ENCODE data around the gene TEX36. TPM values are rescaled to one million over a fixed set of nuclear protein-coding genes. Genes with fewer than 3 reads are reported as not detected.

The TEX36 gene
- total RNA-seq, 2 donors from 2014 or later = not detected

DNA sequence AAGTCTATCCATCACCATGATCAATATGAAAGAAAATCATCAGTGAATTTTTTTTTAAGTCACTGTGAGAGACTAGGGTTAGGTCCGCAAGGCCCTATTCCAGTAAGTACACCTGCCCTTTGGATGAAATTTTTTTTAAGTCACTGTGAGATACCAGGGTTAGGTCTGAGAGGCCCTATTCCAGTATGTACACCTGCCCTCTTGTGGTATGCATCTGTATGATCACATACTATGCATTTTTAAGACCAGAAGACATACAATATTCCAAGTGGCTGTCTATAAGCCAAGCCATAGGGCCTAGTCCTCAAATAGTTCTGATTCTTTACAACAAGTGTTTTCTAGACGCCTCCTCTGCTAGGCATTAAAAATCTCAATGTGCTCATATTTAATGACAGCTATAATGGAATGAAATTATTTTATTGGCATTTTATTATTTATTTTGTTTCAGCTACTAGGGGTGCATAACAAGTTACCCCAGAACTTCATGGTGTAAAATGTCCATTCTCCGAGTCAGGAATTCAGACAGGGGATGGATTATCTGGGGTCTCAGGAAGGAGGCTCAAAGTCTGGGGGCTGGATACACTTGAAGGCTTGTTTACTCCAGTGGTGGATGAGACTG is 53.1 kb downstream of the TEX36 start:
- WGBS = 96% methylated on average over 3 of the region's 3 CpGs
- Histone ChIP-seq H3K4me3 (no peak overlapping the region), H3K9me3 (no peaks in the 10 kb centered on the region), H3K27ac (no peak overlapping the region), H3K4me1 (replicated peaks) (no peaks in the 10 kb centered on the region), H3K36me3 (no peaks in the 10 kb centered on the region), H3K27me3 (replicated peaks; ENCODE audit: insufficient read depth) (no peaks in the 10 kb centered on the region)
- intact Hi-C loops (cut with DNase I) = loop anchor here (5.0 to 10.0 kb wide), 3 partner anchors 57 to 585 kb away; partner anchors contain the start of gene CTBP2
- DNase-seq (ENCODE audit: low spot score) = no peak
- TF ChIP-seq POLR2A (IDR thresholded peaks at IDR 0.05) = no peak
- TF ChIP-seq, protein P1, sequence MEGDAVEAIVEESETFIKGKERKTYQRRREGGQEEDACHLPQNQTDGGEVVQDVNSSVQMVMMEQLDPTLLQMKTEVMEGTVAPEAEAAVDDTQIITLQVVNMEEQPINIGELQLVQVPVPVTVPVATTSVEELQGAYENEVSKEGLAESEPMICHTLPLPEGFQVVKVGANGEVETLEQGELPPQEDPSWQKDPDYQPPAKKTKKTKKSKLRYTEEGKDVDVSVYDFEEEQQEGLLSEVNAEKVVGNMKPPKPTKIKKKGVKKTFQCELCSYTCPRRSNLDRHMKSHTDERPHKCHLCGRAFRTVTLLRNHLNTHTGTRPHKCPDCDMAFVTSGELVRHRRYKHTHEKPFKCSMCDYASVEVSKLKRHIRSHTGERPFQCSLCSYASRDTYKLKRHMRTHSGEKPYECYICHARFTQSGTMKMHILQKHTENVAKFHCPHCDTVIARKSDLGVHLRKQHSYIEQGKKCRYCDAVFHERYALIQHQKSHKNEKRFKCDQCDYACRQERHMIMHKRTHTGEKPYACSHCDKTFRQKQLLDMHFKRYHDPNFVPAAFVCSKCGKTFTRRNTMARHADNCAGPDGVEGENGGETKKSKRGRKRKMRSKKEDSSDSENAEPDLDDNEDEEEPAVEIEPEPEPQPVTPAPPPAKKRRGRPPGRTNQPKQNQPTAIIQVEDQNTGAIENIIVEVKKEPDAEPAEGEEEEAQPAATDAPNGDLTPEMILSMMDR (IDR thresholded peaks at IDR 0.05) = peak in 3 of 4 experiments; percentile 18 to 60 (median 39)
- no peak for TF ChIP-seq POLR2AphosphoS5 (IDR thresholded peaks at IDR 0.05)

DNA sequence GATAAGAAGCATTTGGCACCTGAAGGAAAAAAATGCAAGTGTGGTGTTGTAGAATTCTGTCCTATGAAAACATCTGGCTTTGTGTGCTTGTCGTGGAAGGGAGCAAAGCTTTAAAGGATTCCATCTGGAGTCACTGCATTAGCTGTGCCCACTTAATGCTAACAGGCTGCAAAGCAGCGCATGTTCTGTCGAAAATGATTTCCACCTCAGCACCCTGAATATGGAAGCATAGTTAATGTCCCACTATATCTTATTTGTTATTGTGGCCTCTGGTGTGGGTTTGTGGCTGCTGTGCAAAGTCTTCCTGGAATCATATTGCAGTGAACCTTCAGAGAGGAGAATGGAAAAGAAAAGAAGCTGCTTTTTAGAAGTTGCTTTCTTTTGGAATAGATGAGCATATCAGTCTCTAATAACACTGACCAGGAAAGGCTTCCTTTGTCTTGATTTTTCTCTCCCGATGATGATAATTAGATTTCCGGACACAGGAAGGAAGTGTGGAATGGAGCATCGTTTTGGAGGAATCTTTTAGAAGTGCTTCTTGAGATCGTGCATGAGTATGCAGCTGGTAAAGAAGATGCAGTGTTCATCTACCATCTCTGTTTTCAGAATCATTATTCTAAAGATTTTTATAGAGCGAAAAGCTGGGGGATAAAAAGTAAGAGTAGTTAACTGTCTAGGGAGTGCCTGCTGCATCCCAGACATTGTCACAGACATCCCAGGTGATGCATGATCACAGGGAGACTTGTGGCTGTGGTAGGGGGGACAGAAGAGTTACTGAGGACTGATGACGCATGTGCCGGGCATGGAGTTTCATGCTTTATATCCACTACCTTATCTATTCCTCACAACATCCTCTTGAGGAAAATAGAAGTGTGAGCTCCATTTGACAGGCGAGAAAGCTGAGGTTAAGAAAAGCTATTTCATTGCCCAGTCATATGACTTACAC is 54.6 kb downstream of the TEX36 start:
- Histone ChIP-seq H3K27ac (no peak overlapping the region), H3K27me3 (replicated peaks; ENCODE audit: insufficient read depth) (no peaks in the 10 kb centered on the region), H3K4me1 (replicated peaks) (no peaks in the 10 kb centered on the region), H3K4me3 (no peak overlapping the region), H3K36me3 (no peaks in the 10 kb centered on the region), H3K9me3 (no peaks in the 10 kb centered on the region)
- intact Hi-C loops (cut with DNase I) = loop anchor here (5.0 kb wide), 1 partner anchor 59 kb away; no protein-coding TSS in a partner anchor
- no peak for DNase-seq (ENCODE audit: low spot score)
- 82% methylated on average over 11 of the region's 11 CpGs for WGBS
- TF ChIP-seq POLR2A (IDR thresholded peaks at IDR 0.05) (no peak), POLR2AphosphoS5 (IDR thresholded peaks at IDR 0.05) (no peak)
- TF ChIP-seq, protein P1 (IDR thresholded peaks at IDR 0.05) = no peak

DNA sequence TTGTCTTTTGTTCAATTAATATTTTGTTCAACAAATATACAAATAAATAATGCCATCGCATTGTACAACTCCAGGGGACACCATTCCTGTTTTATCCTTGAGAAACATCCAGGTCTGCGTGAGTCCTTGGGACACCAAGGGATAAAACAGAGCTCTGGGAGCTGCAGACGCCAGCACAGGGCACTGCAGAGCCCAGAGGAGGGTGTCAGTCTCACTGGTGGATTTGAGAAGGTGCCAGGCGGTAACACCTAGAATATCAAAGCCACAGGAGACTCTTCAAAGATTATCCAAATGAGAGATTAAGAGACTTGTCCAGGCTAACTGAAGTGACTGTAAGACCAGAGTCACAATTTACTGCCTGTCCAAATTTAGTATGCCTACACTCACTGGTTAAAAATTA is 55.3 kb downstream of the TEX36 start:
- Histone ChIP-seq H3K27ac (no peak overlapping the region), H3K27me3 (replicated peaks; ENCODE audit: insufficient read depth) (no peaks in the 10 kb centered on the region), H3K4me3 (no peak overlapping the region), H3K36me3 (no peaks in the 10 kb centered on the region), H3K9me3 (no peaks in the 10 kb centered on the region), H3K4me1 (replicated peaks) (no peaks in the 10 kb centered on the region)
- TF ChIP-seq POLR2AphosphoS5 (IDR thresholded peaks at IDR 0.05) (no peak), POLR2A (IDR thresholded peaks at IDR 0.05) (no peak)
- TF ChIP-seq, protein P1 (IDR thresholded peaks at IDR 0.05) = no peak
- intact Hi-C loops (cut with DNase I) = loop anchor here (5.0 kb wide), 1 partner anchor 60 kb away; no protein-coding TSS in a partner anchor
- DNase-seq (ENCODE audit: low spot score) = no peak
- WGBS = 85% methylated on average over 4 of the region's 4 CpGs

DNA sequence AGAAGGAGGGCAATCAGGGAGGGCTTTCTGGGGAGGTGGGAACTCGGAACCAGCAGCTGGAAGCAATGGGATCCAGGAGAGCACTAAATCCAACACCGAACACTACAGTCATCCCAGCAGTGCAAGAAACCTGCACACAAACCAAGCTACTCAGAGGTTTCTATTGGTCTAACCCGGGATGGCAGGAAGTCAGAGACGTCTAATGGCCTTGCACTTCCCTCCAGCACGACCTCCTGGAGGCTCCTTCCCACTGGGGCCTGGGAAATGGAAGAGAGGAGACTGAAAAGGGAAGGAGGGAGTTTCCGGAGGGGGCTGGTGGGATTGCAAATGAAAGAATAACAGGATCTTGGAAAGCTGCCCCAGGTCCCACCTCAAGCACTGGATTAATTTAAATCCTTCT is 56.3 kb downstream of the TEX36 start:
- intact Hi-C loops (cut with DNase I) = loop anchor here (5.0 kb wide), 1 partner anchor 61 kb away; no protein-coding TSS in a partner anchor
- H3K4me3 ChIP-seq = no peak overlapping the region
- no peaks in the 10 kb centered on the region for H3K27me3 ChIP-seq (replicated peaks; ENCODE audit: insufficient read depth)
- H3K27ac ChIP-seq = no peak overlapping the region
- WGBS = 78% methylated on average over 6 of the region's 6 CpGs
- H3K36me3 ChIP-seq = no peaks in the 10 kb centered on the region
- TF ChIP-seq POLR2A (IDR thresholded peaks at IDR 0.05) (no peak), POLR2AphosphoS5 (IDR thresholded peaks at IDR 0.05) (no peak)
- TF ChIP-seq, protein P1 (IDR thresholded peaks at IDR 0.05) = no peak
- H3K9me3 ChIP-seq = no peaks in the 10 kb centered on the region
- DNase-seq (ENCODE audit: low spot score) = no peak
- no peaks in the 10 kb centered on the region for H3K4me1 ChIP-seq (replicated peaks)
